ENCODE data around the gene NRAS. TPM values are rescaled to one million over a fixed set of nuclear protein-coding genes. Genes with fewer than 3 reads are reported as not detected.

NRAS gene
- total RNA-seq, 1 donor from 2014 or later = 12.8 TPM

DNA sequence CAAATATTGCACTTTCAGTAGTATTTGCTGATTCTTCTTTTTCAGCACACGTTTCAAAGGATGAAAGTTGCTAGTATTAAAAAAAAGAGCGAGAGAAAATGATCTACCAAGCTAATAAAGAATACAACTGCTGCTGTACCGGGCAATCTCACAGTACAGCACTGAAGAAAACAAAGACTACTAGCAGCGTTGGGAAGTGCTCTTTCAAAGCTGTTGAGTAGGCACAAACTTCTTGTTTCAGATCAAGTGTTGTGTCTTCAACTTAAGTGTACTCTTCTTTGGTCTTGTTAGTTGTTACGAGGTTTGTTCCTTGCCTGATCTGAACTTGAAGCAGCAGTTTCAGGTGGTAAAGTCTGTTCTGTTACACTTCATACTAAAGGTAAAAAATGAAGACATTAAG lies 33.3 kb upstream of the NRAS start:
- no peak for DNase-seq (ENCODE audit: extremely low spot score in 2 of 2)
- no peak for TF ChIP-seq POLR2AphosphoS5 (IDR thresholded peaks at IDR 0.05; ENCODE audit: insufficient read depth in 1 of 2, low read depth in 1 of 2)
- TF ChIP-seq, protein P1, sequence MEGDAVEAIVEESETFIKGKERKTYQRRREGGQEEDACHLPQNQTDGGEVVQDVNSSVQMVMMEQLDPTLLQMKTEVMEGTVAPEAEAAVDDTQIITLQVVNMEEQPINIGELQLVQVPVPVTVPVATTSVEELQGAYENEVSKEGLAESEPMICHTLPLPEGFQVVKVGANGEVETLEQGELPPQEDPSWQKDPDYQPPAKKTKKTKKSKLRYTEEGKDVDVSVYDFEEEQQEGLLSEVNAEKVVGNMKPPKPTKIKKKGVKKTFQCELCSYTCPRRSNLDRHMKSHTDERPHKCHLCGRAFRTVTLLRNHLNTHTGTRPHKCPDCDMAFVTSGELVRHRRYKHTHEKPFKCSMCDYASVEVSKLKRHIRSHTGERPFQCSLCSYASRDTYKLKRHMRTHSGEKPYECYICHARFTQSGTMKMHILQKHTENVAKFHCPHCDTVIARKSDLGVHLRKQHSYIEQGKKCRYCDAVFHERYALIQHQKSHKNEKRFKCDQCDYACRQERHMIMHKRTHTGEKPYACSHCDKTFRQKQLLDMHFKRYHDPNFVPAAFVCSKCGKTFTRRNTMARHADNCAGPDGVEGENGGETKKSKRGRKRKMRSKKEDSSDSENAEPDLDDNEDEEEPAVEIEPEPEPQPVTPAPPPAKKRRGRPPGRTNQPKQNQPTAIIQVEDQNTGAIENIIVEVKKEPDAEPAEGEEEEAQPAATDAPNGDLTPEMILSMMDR (IDR thresholded peaks at IDR 0.05) = no peak
- TF ChIP-seq POLR2A (IDR thresholded peaks at IDR 0.05) = no peak
- H3K4me1 ChIP-seq = peaks cover 75% of the 10 kb centered on the region
- no peaks in the 10 kb centered on the region for H3K9me3 ChIP-seq
- no peak overlapping the region for H3K4me3 ChIP-seq
- peaks cover 3 to 50% of the 10 kb centered on the region in 2 donors for H3K36me3 ChIP-seq
- intact Hi-C loops (cut with DNase I) = no loop called here
- no peak overlapping the region for H3K27ac ChIP-seq
- no peaks in the 10 kb centered on the region for H3K27me3 ChIP-seq

DNA sequence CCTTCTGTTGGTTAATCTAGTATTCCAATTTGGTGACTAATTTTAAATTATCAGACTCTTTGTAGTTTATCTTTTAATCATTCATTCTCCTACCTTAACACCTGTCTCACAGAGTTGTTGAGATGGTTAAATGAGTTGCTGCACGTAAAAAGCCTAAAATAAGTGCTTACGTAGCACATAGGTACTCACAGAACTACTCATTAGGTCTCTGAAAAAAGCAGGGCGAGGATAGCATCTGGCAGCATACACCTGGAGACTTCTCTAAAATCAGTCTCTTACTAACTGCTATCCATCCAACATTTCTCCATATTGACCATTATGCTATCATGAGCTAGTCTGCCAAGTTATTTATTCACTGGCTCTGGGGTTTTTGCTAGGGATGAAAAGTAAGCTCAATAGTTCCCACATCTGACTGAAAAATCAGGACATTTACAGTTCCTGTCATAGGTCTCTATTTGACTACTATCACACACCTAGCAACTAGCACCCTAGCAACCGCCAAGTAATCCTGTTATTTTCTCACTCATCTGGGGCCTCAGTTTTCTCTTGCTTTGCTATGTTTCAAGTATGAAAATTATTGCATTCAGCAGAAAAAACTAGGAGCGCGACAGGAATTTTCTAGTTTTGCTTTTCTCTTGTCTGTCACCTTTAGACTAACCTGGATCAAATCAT lies 30.0 kb upstream of the NRAS start:
- Histone ChIP-seq H3K27me3 (no peaks in the 10 kb centered on the region), H3K4me3 (no peak overlapping the region), H3K27ac (no peak overlapping the region), H3K9me3 (no peaks in the 10 kb centered on the region), H3K4me1 (peaks cover 54% of the 10 kb centered on the region), H3K36me3 (peaks cover 3 to 50% of the 10 kb centered on the region in 2 donors)
- no peak for DNase-seq (ENCODE audit: extremely low spot score in 2 of 2)
- TF ChIP-seq, protein P1 (IDR thresholded peaks at IDR 0.05) = no peak
- no peak for TF ChIP-seq POLR2A (IDR thresholded peaks at IDR 0.05)
- no peak for TF ChIP-seq POLR2AphosphoS5 (IDR thresholded peaks at IDR 0.05; ENCODE audit: insufficient read depth in 1 of 2, low read depth in 1 of 2)
- intact Hi-C loops (cut with DNase I) = no loop called here

DNA sequence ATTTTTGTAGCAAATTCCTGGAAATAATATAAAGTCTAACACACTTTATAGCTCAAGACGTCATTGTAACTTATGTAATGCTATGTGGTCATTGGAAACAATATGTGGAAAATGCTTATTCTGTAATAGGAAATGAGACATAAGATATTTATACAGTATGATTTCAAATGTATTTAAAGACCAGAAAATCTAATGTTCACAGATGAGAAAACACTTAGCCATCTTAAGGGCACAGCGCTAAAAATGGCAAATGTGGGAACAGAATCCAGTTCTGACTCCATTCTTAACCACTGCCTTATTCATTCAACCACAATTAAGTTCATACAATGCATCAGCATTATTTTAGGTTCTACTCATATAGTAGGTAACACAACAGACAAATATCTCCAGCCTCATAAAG lies 28.7 kb upstream of the NRAS start:
- Histone ChIP-seq H3K4me3 (no peak overlapping the region), H3K4me1 (peaks cover 41% of the 10 kb centered on the region), H3K36me3 (peaks cover 3 to 53% of the 10 kb centered on the region in 2 donors), H3K27ac (no peak overlapping the region), H3K9me3 (no peaks in the 10 kb centered on the region), H3K27me3 (no peaks in the 10 kb centered on the region)
- no peak for DNase-seq (ENCODE audit: extremely low spot score in 2 of 2)
- TF ChIP-seq, protein P1 (IDR thresholded peaks at IDR 0.05) = no peak
- no peak for TF ChIP-seq POLR2AphosphoS5 (IDR thresholded peaks at IDR 0.05; ENCODE audit: insufficient read depth in 1 of 2, low read depth in 1 of 2)
- TF ChIP-seq POLR2A (IDR thresholded peaks at IDR 0.05) = no peak
- intact Hi-C loops (cut with DNase I) = no loop called here

DNA sequence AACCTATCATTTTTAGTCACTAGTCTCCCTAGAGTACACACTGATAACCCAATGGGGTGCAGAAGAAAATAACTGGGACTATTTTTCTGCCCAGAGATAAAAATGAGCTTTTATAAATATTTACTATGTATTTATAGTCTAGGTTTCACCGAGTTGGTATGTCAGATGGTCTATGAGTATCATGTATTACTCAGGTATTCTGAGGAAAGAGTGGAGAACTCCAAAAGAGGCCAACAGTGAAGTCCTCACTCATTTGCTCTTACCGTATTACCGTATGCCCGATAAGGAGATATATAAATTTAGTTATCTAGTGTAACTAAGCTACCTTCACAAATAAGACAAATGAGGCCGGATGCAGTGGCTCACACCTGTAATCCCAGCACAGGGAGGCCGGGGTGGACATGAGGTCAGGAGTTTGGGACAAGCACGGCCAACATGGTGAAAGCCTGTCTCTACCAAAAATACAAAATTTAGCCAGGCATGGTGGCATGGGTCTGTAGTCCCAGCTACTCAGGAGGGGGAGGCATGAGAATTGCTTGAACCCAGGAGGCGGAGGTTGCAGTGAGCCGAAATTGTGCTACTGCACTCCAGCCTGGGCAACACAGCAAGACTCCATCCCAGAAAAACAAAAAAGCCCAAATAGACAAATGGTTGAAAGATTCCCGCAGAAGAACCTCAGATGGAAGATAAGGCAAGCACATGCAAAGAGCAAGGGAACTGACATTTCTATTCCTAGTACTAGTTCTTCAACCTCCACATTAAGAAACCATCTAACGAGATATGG lies 25.6 kb upstream of the NRAS start:
- H3K27me3 ChIP-seq = no peaks in the 10 kb centered on the region
- H3K4me3 ChIP-seq = no peak overlapping the region
- DNase-seq (ENCODE audit: extremely low spot score in 2 of 2) = no peak
- no peaks in the 10 kb centered on the region for H3K9me3 ChIP-seq
- H3K27ac ChIP-seq = no peak overlapping the region
- H3K4me1 ChIP-seq = peaks cover 28% of the 10 kb centered on the region
- peaks cover 0 to 43% of the 10 kb centered on the region in 2 donors for H3K36me3 ChIP-seq
- intact Hi-C loops (cut with DNase I) = no loop called here
- TF ChIP-seq, protein P1 (IDR thresholded peaks at IDR 0.05) = no peak
- TF ChIP-seq POLR2AphosphoS5 (IDR thresholded peaks at IDR 0.05; ENCODE audit: insufficient read depth in 1 of 2, low read depth in 1 of 2) (no peak), POLR2A (IDR thresholded peaks at IDR 0.05) (no peak)

DNA sequence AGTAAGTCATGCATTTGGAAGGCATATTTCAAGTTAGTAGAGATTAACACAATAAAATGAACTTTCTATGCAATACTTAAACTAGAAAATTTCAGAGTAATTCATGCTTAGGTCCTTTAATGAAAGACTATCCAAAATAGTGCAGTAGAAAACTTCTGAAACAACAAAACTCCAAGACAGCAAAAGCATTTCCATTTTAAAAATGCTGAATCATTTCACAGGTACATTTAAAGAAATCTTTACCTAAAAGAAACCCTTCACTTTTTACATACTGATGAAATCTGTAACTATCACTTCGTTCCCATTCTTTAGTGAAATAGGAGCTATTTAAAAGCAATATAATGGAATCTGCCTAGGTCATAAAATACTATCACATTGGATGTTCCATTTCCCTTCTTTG lies 23.8 kb upstream of the NRAS start:
- TF ChIP-seq POLR2AphosphoS5 (IDR thresholded peaks at IDR 0.05; ENCODE audit: insufficient read depth in 1 of 2, low read depth in 1 of 2) = no peak
- no peak for TF ChIP-seq POLR2A (IDR thresholded peaks at IDR 0.05)
- TF ChIP-seq, protein P1 (IDR thresholded peaks at IDR 0.05) = no peak
- H3K4me3 ChIP-seq = no peak overlapping the region
- DNase-seq (ENCODE audit: extremely low spot score in 2 of 2) = no peak
- H3K9me3 ChIP-seq = no peaks in the 10 kb centered on the region
- intact Hi-C loops (cut with DNase I) = no loop called here
- H3K4me1 ChIP-seq = peaks cover 14% of the 10 kb centered on the region
- no peak overlapping the region for H3K27ac ChIP-seq
- peaks cover 0 to 43% of the 10 kb centered on the region in 2 donors for H3K36me3 ChIP-seq
- H3K27me3 ChIP-seq = no peaks in the 10 kb centered on the region
